Measurements from ENCODE around the gene HHIPL1. TPM values are rescaled to one million over a fixed set of nuclear protein-coding genes. Genes with fewer than 3 reads are reported as not detected.

HHIPL1 gene
- total and polyA plus RNA-seq, 2 of the 8 experiments (the other 6 are each of a cell fraction or from before 2014, with no cell fraction given) = 1.5 to 2.6 TPM

DNA sequence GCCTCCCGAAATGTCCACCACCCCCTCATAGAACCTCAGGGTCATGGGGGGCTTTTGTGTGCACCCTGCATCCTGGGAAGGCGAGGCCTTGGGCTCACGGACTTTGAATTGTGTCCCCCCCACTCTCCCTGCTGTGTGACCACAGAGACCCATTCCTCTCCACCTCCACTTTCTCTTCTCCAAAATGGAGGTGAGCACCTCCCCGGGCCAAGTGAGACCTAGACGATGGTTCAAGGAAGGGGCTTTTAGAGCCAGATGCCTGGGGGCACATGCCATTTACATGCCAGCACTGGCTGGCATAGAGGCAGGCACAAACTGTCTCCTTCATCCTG is 72.7 kb downstream of the HHIPL1 start:
- H3K9ac ChIP-seq (replicated peaks in 1 of 4; ENCODE audit: extremely low read depth in 1 of 4, low read depth in 3 of 4, low read length in 3 of 4) = no peak overlapping the region
- H2BK5ac ChIP-seq (ENCODE audit: low read depth, low read length) = no peak overlapping the region
- no peak overlapping the region for H2BK20ac ChIP-seq (ENCODE audit: low read length)
- H2BK15ac ChIP-seq (ENCODE audit: low read length) = 0 out of 2 replicates have a peak overlapping the region, but pooled peaks have one; percentile 8
- H3K4me2 ChIP-seq (ENCODE audit: insufficient read depth in 1 of 2, low read depth in 2 of 2, low read length in 2 of 2) = no peak overlapping the region
- ChIA-PET POLR2A (ENCODE audit: partially characterized antibody) (interaction anchor here (1.2 kb wide), 1 partner anchor 173 kb away, joined by 3 read pairs; no protein-coding TSS in a partner anchor), CTCF (ENCODE audit: partially characterized antibody) (interaction anchor here (1.3 to 5.1 kb wide), 5 partner anchors 12 to 229 kb away, joined by 3 to 36 read pairs (median 3); no protein-coding TSS in a partner anchor)
- H2BK120ac ChIP-seq (replicated peaks; ENCODE audit: low read depth, low read length) = no peak overlapping the region
- WGBS, 2 experiments (ENCODE audit: extremely low coverage in 1 of 2, insufficient coverage in 1 of 2, insufficient read length in 1 of 2, insufficient replicate concordance in 2 of 2, low coverage in 1 of 2, low lambda C conversion rate in 2 of 2, missing lambda C conversion rate in 1 of 2) = 88% methylated on average over 5 of the region's 5 CpGs; no CpG with 5 or more reads in 1 of the 2 experiments
- no peaks in the 10 kb centered on the region for H4K20me1 ChIP-seq (replicated peaks in 1 of 2; ENCODE audit: control insufficient read depth in 1 of 2, insufficient read depth in 2 of 2, low read length in 2 of 2)
- TF ChIP-seq GABPA (IDR thresholded peaks at IDR 0.05; ENCODE audit: borderline replicate concordance, insufficient read depth, low read length) (no peak), POLR2AphosphoS5 (IDR thresholded peaks at IDR 0.05; ENCODE audit: low read depth, low read length) (no peak), SP4 (IDR thresholded peaks at IDR 0.05; ENCODE audit: low read length) (no peak), POLR2A (IDR thresholded peaks at IDR 0.05; ENCODE audit: control extremely low read depth in 1 of 2, low read depth in 2 of 2, low read length in 2 of 2) (no peak)
- no peaks in the 10 kb centered on the region for H3K27me3 ChIP-seq (replicated peaks in 1 of 4; ENCODE audit: control insufficient read depth in 3 of 4, extremely low read depth in 1 of 4, insufficient read depth in 3 of 4, low read length in 3 of 4)
- H3K9me3 ChIP-seq (ENCODE audit: insufficient read depth in 2 of 2, low read depth in 1 of 2, low read length in 1 of 2) = no peaks in the 10 kb centered on the region; a peak in 1 of 4 replicates
- H3K18ac ChIP-seq (ENCODE audit: extremely low read depth, low read length) = no peak overlapping the region
- no peak overlapping the region for H2BK12ac ChIP-seq (ENCODE audit: low read depth, low read length)
- H4K8ac ChIP-seq (ENCODE audit: extremely low read depth, insufficient read depth, low read length) = no peak overlapping the region
- no peak overlapping the region for H4K91ac ChIP-seq (replicated peaks; ENCODE audit: insufficient read length, low read length)
- no peaks in the 10 kb centered on the region for H3K79me2 ChIP-seq (ENCODE audit: control insufficient read depth in 1 of 2, insufficient read depth in 2 of 2, low read length in 2 of 2)
- no peak overlapping the region for H3K23ac ChIP-seq (ENCODE audit: insufficient read length)
- no peak overlapping the region for H3K4ac ChIP-seq (replicated peaks; ENCODE audit: insufficient read length, low read depth, low read length)
- no peak overlapping the region for H2AFZ ChIP-seq (ENCODE audit: low read length)
- no peak overlapping the region for H3K27ac ChIP-seq (ENCODE audit: low read depth, low read length)
- no peaks in the 10 kb centered on the region for H3K36me3 ChIP-seq (ENCODE audit: control insufficient read depth in 2 of 4, insufficient read depth in 4 of 4, low read length in 3 of 4)
- FAIRE-seq (no peak), DNase-seq (ENCODE audit: low read depth in 1 of 2, low spot score in 2 of 2) (no peak)
- peaks cover 0 to 2% (median 0%) of the 10 kb centered on the region in 4 experiments; a peak in 3 of 7 replicates for H3K4me1 ChIP-seq (replicated peaks in 1 of 4; ENCODE audit: control insufficient read depth in 3 of 4, insufficient read depth in 4 of 4, low read length in 3 of 4)
- no peak overlapping the region for H4K5ac ChIP-seq (ENCODE audit: insufficient read length, low read depth, low read length)
- H3K23me2 ChIP-seq (ENCODE audit: low read depth, low read length) = no peaks in the 10 kb centered on the region
- H3K79me1 ChIP-seq (ENCODE audit: low read depth, low read length) = no peaks in the 10 kb centered on the region
- H2AK5ac ChIP-seq (ENCODE audit: low read depth, low read length) = no peak overlapping the region
- H3K4me3 ChIP-seq (ENCODE audit: extremely low read depth in 1 of 4, insufficient read depth in 2 of 4, low read depth in 3 of 4, low read length in 4 of 4) = no peak overlapping the region
- H3K56ac ChIP-seq (replicated peaks; ENCODE audit: insufficient read length, low read depth, low read length) = no peak overlapping the region
- H3K14ac ChIP-seq (ENCODE audit: insufficient read length) = no peak overlapping the region

All from H1 (cell line).